Cardiac muscle cell (in vitro differentiated cells and primary cell): ENCODE data around the gene RND1. TPM values are rescaled to one million over a fixed set of nuclear protein-coding genes. Genes with fewer than 3 reads are reported as not detected.
"Not testable (repeated sequence)": the region's sequence is repeated elsewhere in the genome, so short reads cannot be mapped to it uniquely, and the experiment has no call there.

Experiments used
- DNase-seq, 2 donors: peaks; one replicate each; pipeline versions ENCODE4 v3.0.0 to v3.0.0-alpha.2; 2010 to 2017; ENCODE audit warnings: low read depth in 1 of 2, low spot score in 1 of 2
- H3K27ac ChIP-seq: fragments of 200-600 bp; sonication (generic); 2 replicates; pipeline ENCODE4 v1.5.1; 2016
- H3K27me3 ChIP-seq: fragments of 200-600 bp; sonication (generic); 2 replicates; pipeline ENCODE4 v1.6.0; 2016; ENCODE audit warnings: control low read depth
- H3K36me3 ChIP-seq: fragments of 200-600 bp; sonication (generic); 2 replicates; pipeline ENCODE4 v1.5.1; 2016; ENCODE audit warnings: control low read depth
- H3K4me1 ChIP-seq: fragments of 200-600 bp; sonication (generic); 2 replicates; pipeline ENCODE4 v1.8.1; 2017; ENCODE audit warnings: low read depth, mild to moderate bottlenecking, mixed run types
- H3K4me3 ChIP-seq: fragments of 200-600 bp; sonication (generic); 2 replicates; pipeline ENCODE4 v1.5.1; 2016; ENCODE audit warnings: mild to moderate bottlenecking
- H3K9me3 ChIP-seq: fragments of 200-600 bp; sonication (generic); 2 replicates; pipeline ENCODE4 v1.5.1; 2017; ENCODE audit warnings: low read depth, mild to moderate bottlenecking, control low read depth
- polyA plus RNA-seq: library from polyadenylated mRNA; unstranded; fragments of >200 nt; fragmentation: Nextera tagmentation; extraction: Ambion mirVana; gene quantifications from 2 replicates; pipeline ENCODE4 v1.2.1, GENCODE V29; 2016
- total RNA-seq: library from RNA; depleted of rRNA; stranded (reverse); fragments of >200 nt; gene quantifications from 2 replicates; pipeline ENCODE4 v1.2.3, GENCODE V29; 2016
- TF ChIP-seq, protein P1 (sequence below): IDR thresholded peaks from 2 replicates; pipeline ENCODE4 v1.5.1; 2012; ENCODE audit warnings: low read depth, mild to moderate bottlenecking, low read length

RND1 gene
- total and polyA plus RNA-seq, 2 experiments from 2014 or later, result 2.9 to 7.2 TPM

DNA sequence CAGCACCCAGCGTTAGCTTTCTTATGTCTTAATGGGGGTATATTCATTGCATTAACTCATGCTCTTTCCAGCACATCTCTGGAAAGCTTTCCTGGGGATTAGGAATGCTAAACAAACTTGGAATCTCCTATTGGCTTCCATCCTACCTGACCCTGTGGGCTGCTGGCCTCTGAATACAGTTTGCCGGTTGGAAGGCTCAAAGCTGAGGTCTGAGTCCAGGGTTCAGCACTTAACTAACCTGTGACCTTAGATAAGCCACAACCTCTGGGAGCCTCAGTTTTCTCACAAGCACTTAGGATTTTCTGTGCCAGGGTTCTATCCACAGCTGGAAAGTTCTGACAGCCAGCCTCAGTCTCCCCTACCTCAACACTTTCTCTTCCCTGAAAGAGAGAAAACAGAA lies 12.9 kb upstream of the RND1 start:
- no peaks in the 10 kb centered on the region for H3K27me3 ChIP-seq
- no peak overlapping the region for H3K27ac ChIP-seq
- TF ChIP-seq, protein P1, sequence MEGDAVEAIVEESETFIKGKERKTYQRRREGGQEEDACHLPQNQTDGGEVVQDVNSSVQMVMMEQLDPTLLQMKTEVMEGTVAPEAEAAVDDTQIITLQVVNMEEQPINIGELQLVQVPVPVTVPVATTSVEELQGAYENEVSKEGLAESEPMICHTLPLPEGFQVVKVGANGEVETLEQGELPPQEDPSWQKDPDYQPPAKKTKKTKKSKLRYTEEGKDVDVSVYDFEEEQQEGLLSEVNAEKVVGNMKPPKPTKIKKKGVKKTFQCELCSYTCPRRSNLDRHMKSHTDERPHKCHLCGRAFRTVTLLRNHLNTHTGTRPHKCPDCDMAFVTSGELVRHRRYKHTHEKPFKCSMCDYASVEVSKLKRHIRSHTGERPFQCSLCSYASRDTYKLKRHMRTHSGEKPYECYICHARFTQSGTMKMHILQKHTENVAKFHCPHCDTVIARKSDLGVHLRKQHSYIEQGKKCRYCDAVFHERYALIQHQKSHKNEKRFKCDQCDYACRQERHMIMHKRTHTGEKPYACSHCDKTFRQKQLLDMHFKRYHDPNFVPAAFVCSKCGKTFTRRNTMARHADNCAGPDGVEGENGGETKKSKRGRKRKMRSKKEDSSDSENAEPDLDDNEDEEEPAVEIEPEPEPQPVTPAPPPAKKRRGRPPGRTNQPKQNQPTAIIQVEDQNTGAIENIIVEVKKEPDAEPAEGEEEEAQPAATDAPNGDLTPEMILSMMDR, result no peak
- no peaks in the 10 kb centered on the region for H3K9me3 ChIP-seq
- peaks cover 17% of the 10 kb centered on the region for H3K4me1 ChIP-seq
- no peak overlapping the region for H3K4me3 ChIP-seq
- no peak for DNase-seq
- no peaks in the 10 kb centered on the region for H3K36me3 ChIP-seq

DNA sequence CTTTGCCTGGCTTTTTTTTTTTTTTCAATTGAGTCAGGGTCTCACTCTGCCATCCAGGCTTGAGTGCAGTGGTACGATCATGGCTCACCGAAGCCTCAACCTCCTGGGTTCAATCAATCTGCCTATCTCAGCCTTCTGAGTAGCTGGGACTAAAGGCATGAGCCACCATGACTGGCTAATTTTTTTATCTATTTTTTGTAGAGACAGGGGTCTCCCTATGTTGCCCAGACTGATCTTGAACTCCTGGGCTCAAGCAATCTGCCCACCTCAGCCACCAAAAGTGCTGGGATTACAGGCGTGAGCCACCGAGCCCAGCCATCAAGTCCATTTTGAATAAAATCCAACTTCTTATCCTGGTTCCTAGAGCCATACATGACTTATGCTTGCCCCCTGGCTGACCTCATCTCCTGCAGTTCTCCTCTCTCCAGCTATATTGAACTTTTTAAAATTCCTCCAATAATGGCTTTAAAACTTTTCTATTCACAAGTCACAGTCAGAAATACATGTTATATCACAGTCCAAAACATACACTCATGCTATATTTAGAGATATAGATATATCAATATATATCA lies 10.4 kb upstream of the RND1 start:
- Histone ChIP-seq H3K9me3 (no peaks in the 10 kb centered on the region), H3K27me3 (no peaks in the 10 kb centered on the region), H3K36me3 (no peaks in the 10 kb centered on the region), H3K27ac (no peak overlapping the region), H3K4me1 (no peaks in the 10 kb centered on the region), H3K4me3 (no peak overlapping the region)
- TF ChIP-seq, protein P1, result no peak
- no peak for DNase-seq

DNA sequence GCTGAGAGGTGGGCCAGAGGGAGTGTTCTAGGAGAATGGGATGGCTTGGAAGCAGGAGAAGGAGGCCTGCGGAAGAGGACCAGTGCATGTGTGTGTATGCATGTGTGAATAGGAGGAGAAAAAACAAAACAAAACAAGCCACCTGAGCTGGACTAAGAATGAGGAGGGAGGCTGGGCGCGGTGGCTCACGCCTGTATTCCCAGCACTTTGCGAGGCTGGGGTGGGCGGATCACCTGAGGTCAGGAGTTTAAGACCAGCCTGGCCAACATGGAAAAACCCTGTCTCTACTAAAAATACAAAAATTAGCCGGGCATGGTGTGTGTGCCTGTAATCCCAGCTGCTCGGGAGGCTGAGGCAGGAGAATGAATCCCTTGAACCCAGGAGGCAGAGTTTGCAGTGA lies 7.9 kb upstream of the RND1 start:
- H3K4me1 ChIP-seq, H3K9me3 ChIP-seq, DNase-seq, H3K4me3 ChIP-seq, H3K27me3 ChIP-seq, H3K27ac ChIP-seq, H3K36me3 ChIP-seq: not testable (repeated sequence)

DNA sequence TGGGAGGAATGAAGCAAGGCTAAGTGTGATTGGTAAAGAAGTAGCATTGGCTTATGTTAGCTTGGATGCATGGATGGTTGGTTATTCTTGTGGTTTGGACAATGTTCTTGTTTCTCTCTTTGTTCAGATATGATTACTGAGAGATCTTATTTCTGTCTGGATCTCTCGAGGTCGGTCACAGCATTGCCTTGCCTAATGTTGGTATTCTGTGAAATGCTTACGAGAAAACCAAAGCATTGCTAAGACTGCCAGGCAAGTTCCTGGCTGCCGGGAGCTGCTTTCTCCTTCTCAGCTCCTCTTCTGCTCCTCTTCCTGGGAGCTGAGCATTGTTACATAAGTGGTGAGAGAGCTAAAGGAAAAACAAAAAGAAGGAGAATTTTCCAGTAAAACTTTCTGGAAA lies 7.4 kb upstream of the RND1 start:
- Histone ChIP-seq H3K4me1 (no peaks in the 10 kb centered on the region), H3K27ac (no peak overlapping the region), H3K9me3 (no peaks in the 10 kb centered on the region), H3K36me3 (no peaks in the 10 kb centered on the region), H3K4me3 (no peak overlapping the region), H3K27me3 (no peaks in the 10 kb centered on the region)
- TF ChIP-seq, protein P1, result no peak
- DNase-seq, result peak in 1 of 2 donors; percentile 42

DNA sequence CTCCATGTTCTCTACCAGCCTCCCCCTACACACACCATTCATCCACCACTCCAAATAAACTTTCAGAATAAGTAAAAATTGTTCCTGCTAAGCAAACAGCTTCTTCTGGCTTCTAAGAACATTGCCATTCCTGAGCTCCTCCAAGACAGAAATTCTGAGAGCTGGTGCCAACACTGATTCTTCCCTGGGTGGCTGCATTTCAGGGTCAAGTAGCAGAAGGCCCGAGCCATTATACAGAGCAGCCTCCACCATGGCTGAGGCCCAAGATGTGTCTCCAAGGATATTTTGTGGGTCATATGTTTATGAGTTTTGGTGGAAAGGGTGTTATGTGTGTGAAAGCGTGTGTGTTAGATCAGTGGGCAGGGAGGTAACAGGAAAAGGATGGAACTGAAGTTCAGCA lies 3.5 kb upstream of the RND1 start:
- H3K27ac ChIP-seq, result no peak overlapping the region
- no peaks in the 10 kb centered on the region for H3K9me3 ChIP-seq
- H3K4me3 ChIP-seq, result no peak overlapping the region
- TF ChIP-seq, protein P1, result no peak
- H3K27me3 ChIP-seq, result peaks cover 4% of the 10 kb centered on the region
- no peaks in the 10 kb centered on the region for H3K36me3 ChIP-seq
- H3K4me1 ChIP-seq, result no peaks in the 10 kb centered on the region
- no peak for DNase-seq

DNA sequence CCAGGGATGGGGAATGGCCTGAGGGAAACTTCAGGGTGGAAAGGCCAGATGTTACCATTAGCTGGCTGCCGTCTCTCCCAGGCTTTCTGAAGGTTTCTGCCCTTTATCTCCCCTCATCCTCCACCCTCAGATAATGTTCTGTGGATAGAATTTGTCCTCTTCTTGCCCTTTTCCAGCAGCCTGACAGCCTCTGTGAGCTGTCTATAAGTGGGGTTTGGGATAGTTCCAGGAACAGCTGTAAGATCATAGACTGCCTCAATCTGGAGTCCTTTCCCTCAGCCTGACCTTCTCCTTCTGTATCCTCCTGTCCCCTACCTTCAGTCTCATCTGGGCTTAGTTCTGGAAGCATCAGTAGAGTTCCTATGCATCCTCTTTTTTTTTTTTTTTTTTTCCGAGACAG lies 2.8 kb upstream of the RND1 start:
- Histone ChIP-seq H3K4me1 (no peaks in the 10 kb centered on the region), H3K36me3 (no peaks in the 10 kb centered on the region), H3K9me3 (no peaks in the 10 kb centered on the region), H3K27ac (peak overlapping the region; percentile 60), H3K4me3 (no peak overlapping the region), H3K27me3 (peaks cover 4% of the 10 kb centered on the region)
- TF ChIP-seq, protein P1, result no peak
- peak in 1 of 2 donors; percentile 60 for DNase-seq
